SJSA1 (cell line): ENCODE results near the gene NR2F1-AS1. TPM values are rescaled to one million over a fixed set of nuclear protein-coding genes. Genes with fewer than 3 reads are reported as not detected.

Experiments used
- DNase-seq, 2 experiments: peaks; one replicate each; pipeline ENCODE4 v3.0.0-alpha.2; 2015 to 2020; ENCODE audit warnings: low spot score in 2 of 2, low read depth in 1 of 2
- H3K27ac ChIP-seq: fragments of 250-450 bp; sonication (Bioruptor Pico); 2 replicates; pipeline ENCODE4 v1.5.1; 2020; ENCODE audit warnings: mild to moderate bottlenecking, moderate library complexity
- H3K27me3 ChIP-seq: fragments of 250-450 bp; sonication (Bioruptor Pico); replicated peaks from 2 replicates; pipeline ENCODE4 v1.5.1; 2020; ENCODE audit warnings: mild to moderate bottlenecking, moderate library complexity
- H3K36me3 ChIP-seq: fragments of 250-450 bp; sonication (Bioruptor Pico); 2 replicates; pipeline ENCODE4 v1.5.1; 2020; ENCODE audit warnings: mild to moderate bottlenecking
- H3K4me1 ChIP-seq: fragments of 250-450 bp; sonication (Bioruptor Pico); replicated peaks from 2 replicates; pipeline ENCODE4 v1.6.1; 2021; ENCODE audit warnings: mild to moderate bottlenecking
- H3K4me3 ChIP-seq: fragments of 250-450 bp; sonication (Bioruptor Pico); 2 replicates; pipeline ENCODE4 v1.5.1; 2020; ENCODE audit warnings: mild to moderate bottlenecking
- H3K9me3 ChIP-seq: fragments of 250-450 bp; sonication (Bioruptor Pico); replicated peaks from 2 replicates; pipeline ENCODE4 v1.5.1; 2020; ENCODE audit warnings: mild to moderate bottlenecking
- total RNA-seq: library from RNA; depleted of rRNA; stranded (reverse); fragments of >200 nt; shearing (Covaris generic); gene quantifications from 2 replicates; pipeline ENCODE4 v1.2.3, GENCODE V29; 2014; rRNA removed

Gene NR2F1-AS1
- 6.0 and 9.2 TPM in 2 replicates for total RNA-seq

GRCh38 chr5:93580927-93581445, at the start of gene NR2F1-AS1:
Gene NR2F1-AS1 (minus strand): TSS chr5:93581219.
- no peak for DNase-seq
- peaks cover 9% of the 10 kb centered on the region for H3K4me1 ChIP-seq
- no peaks in the 10 kb centered on the region; the same call in 1 of the 2 replicates for H3K36me3 ChIP-seq
- H3K27ac ChIP-seq, result peak within 1 kb of the TSS; percentile 38
- H3K9me3 ChIP-seq, result no peaks in the 10 kb centered on the region
- H3K4me3 ChIP-seq, result peak within 1 kb of the TSS; percentile 81
- no peaks in the 10 kb centered on the region for H3K27me3 ChIP-seq

- Histone ChIP-seq H3K9me3 (no peaks in the 10 kb centered on the region), H3K4me3 (no peak overlapping the region), H3K27ac (no peak overlapping the region), H3K36me3 (no peaks in the 10 kb centered on the region), H3K27me3 (no peaks in the 10 kb centered on the region), H3K4me1 (peaks cover 1% of the 10 kb centered on the region; the same call in 1 of the 2 replicates)
- DNase-seq, result no peak
Measured at GRCh38 chr5:93626801-93627200, 45.8 kb upstream of the NR2F1-AS1 start.

GRCh38 chr5:93623153-93623552, 42.1 kb upstream of the NR2F1-AS1 start:
- Histone ChIP-seq H3K36me3 (no peaks in the 10 kb centered on the region), H3K27me3 (no peaks in the 10 kb centered on the region), H3K27ac (no peak overlapping the region), H3K9me3 (no peaks in the 10 kb centered on the region), H3K4me1 (peaks cover 6% of the 10 kb centered on the region; the same call in 1 of the 2 replicates), H3K4me3 (no peak overlapping the region)
- DNase-seq, result no peak

- H3K4me1 ChIP-seq, result peaks cover 6% of the 10 kb centered on the region; the same call in 1 of the 2 replicates
- H3K4me3 ChIP-seq, result no peak overlapping the region
- no peaks in the 10 kb centered on the region for H3K36me3 ChIP-seq
- no peak overlapping the region for H3K27ac ChIP-seq
- peak in 1 of 2 experiments; percentile 17 for DNase-seq
- H3K9me3 ChIP-seq, result no peaks in the 10 kb centered on the region
- no peaks in the 10 kb centered on the region for H3K27me3 ChIP-seq
Measured at GRCh38 chr5:93622240-93622885, 41.3 kb upstream of the NR2F1-AS1 start.

GRCh38 chr5:93621327-93621798, 40.3 kb upstream of the NR2F1-AS1 start:
- Histone ChIP-seq H3K9me3 (no peaks in the 10 kb centered on the region), H3K4me3 (peak overlapping the region; percentile 55), H3K27me3 (no peaks in the 10 kb centered on the region), H3K36me3 (no peaks in the 10 kb centered on the region), H3K27ac (peak overlapping the region; percentile 72), H3K4me1 (peaks cover 6% of the 10 kb centered on the region; the same call in 1 of the 2 replicates)
- peak; percentile 71 to 76 for DNase-seq

- peak; percentile 63 to 74 for DNase-seq
- H3K4me3 ChIP-seq, result peak overlapping the region; percentile 55
Measured at GRCh38 chr5:93620487-93621326, 39.7 kb upstream of the NR2F1-AS1 start.

GRCh38 chr5:93616538-93617174, 35.6 kb upstream of the NR2F1-AS1 start:
- peaks cover 22% of the 10 kb centered on the region for H3K27me3 ChIP-seq
- peaks cover 9% of the 10 kb centered on the region for H3K4me1 ChIP-seq
- no peaks in the 10 kb centered on the region for H3K36me3 ChIP-seq
- H3K27ac ChIP-seq, result no peak overlapping the region
- H3K4me3 ChIP-seq, result no peak overlapping the region
- H3K9me3 ChIP-seq, result no peaks in the 10 kb centered on the region
- no peak for DNase-seq

More at GRCh38 chr5:93620487-93621326, 39.7 kb upstream of the NR2F1-AS1 start:
- Histone ChIP-seq H3K4me1 (peaks cover 6% of the 10 kb centered on the region; the same call in 1 of the 2 replicates), H3K27ac (peak overlapping the region; percentile 72), H3K9me3 (no peaks in the 10 kb centered on the region), H3K27me3 (no peaks in the 10 kb centered on the region), H3K36me3 (no peaks in the 10 kb centered on the region)

- no peaks in the 10 kb centered on the region for H3K9me3 ChIP-seq
- H3K27ac ChIP-seq, result no peak overlapping the region
- H3K27me3 ChIP-seq, result peaks cover 55% of the 10 kb centered on the region
- H3K4me1 ChIP-seq, result peaks cover 10% of the 10 kb centered on the region
- peak in 1 of 2 experiments; percentile 19 for DNase-seq
- H3K36me3 ChIP-seq, result no peaks in the 10 kb centered on the region
- H3K4me3 ChIP-seq, result no peak overlapping the region
Measured at GRCh38 chr5:93612855-93613243, 31.8 kb upstream of the NR2F1-AS1 start.

GRCh38 chr5:93611976-93612854, 31.2 kb upstream of the NR2F1-AS1 start:
- no peaks in the 10 kb centered on the region for H3K9me3 ChIP-seq
- H3K36me3 ChIP-seq, result no peaks in the 10 kb centered on the region
- no peak overlapping the region for H3K4me3 ChIP-seq
- H3K27ac ChIP-seq, result no peak overlapping the region
- H3K4me1 ChIP-seq, result peaks cover 16% of the 10 kb centered on the region
- peaks cover 55% of the 10 kb centered on the region for H3K27me3 ChIP-seq
- DNase-seq, result peak in 1 of 2 experiments; percentile 43

GRCh38 chr5:93611273-93611975, 30.4 kb upstream of the NR2F1-AS1 start:
- H3K27ac ChIP-seq, result no peak overlapping the region
- H3K4me3 ChIP-seq, result no peak overlapping the region
- H3K9me3 ChIP-seq, result no peaks in the 10 kb centered on the region
- no peaks in the 10 kb centered on the region for H3K36me3 ChIP-seq
- H3K4me1 ChIP-seq, result peaks cover 21% of the 10 kb centered on the region
- peak in 1 of 2 experiments; percentile 23 for DNase-seq
- H3K27me3 ChIP-seq, result peaks cover 55% of the 10 kb centered on the region

- peaks cover 55% of the 10 kb centered on the region for H3K27me3 ChIP-seq
- H3K36me3 ChIP-seq, result no peaks in the 10 kb centered on the region
- no peak for DNase-seq
- H3K27ac ChIP-seq, result no peak overlapping the region
- H3K4me1 ChIP-seq, result peaks cover 21% of the 10 kb centered on the region
- H3K4me3 ChIP-seq, result no peak overlapping the region
- no peaks in the 10 kb centered on the region for H3K9me3 ChIP-seq
Measured at GRCh38 chr5:93610581-93611272, 29.7 kb upstream of the NR2F1-AS1 start.

GRCh38 chr5:93609762-93610161, 28.7 kb upstream of the NR2F1-AS1 start:
- no peaks in the 10 kb centered on the region for H3K36me3 ChIP-seq
- no peak overlapping the region for H3K4me3 ChIP-seq
- H3K27ac ChIP-seq, result no peak overlapping the region
- no peaks in the 10 kb centered on the region for H3K9me3 ChIP-seq
- DNase-seq, result no peak
- peaks cover 21% of the 10 kb centered on the region for H3K4me1 ChIP-seq
- H3K27me3 ChIP-seq, result peaks cover 55% of the 10 kb centered on the region
